Glomerular visceral epithelial cell (primary cell): ENCODE data around the gene CT45A3.
"Not testable (repeated sequence)": the region's sequence is repeated elsewhere in the genome, so short reads cannot be mapped to it uniquely, and the experiment has no call there.

Experiments used
- DNase-seq: peaks from one replicate; pipeline ENCODE4 v3.0.0-alpha.2; 2016; ENCODE audit errors: extremely low spot score

The CT45A3 gene

GRCh38 chrX:135768091-135768490 lies at the start of gene CT45A3:
CT45A3 (minus strand) TSS chrX:135768191; CDS start chrX:135764444, 3,747 bp downstream.
- DNase-seq = not testable (repeated sequence)

DNA sequence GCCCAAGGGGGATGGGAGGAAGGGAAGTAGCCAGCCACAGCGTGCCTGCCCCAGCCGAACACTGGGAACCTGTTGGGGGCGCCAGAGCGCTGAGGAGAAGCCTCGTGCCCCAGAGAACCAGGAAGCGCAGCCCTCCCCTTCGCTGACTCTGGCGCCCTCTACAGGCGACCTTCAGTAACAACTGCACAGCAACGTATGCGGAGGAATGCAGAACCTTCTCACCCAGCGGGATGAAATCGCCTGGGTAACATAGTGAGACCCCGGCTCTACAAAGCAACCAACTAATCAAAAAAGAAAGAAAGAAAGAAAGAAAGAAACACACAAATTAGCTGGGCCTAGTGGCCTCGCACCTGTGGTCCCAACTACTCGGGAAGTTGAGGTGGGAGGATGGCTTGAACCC lies 34.7 kb upstream of the CT45A3 start, which contains the start of gene CT45A6:
Gene CT45A6, minus strand, starts transcription at position 101 of the 400 bp plus-strand sequence. CDS start 3,794 bp downstream, outside the sequence.
- DNase-seq = not testable (repeated sequence)

GRCh38 chrX:135785403-135785802 lies 17.4 kb upstream of the CT45A3 start, which contains the start of gene CT45A5:
CT45A5 (minus strand) TSS chrX:135785503; CDS start chrX:135781729, 3,774 bp downstream.
- DNase-seq = not testable (repeated sequence)

DNA sequence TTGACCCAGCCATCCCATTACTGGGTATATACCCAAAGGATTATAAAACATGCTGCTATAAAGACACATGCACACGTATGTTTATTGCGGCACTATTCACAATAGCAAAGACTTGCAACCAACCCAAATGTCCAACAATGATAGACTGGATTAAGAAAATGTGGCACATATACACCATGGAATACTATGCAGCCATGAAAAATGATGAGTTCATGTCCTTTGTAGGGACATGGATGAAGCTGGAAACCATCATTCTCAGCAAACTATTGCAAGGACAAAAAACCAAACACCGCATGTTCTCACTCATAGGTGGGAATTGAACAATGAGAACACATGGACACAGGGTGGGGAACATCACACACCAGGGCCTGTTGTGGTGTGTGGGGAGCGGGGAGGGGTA lies 23.3 kb downstream of the CT45A3 start:
- DNase-seq = not testable (repeated sequence)

DNA sequence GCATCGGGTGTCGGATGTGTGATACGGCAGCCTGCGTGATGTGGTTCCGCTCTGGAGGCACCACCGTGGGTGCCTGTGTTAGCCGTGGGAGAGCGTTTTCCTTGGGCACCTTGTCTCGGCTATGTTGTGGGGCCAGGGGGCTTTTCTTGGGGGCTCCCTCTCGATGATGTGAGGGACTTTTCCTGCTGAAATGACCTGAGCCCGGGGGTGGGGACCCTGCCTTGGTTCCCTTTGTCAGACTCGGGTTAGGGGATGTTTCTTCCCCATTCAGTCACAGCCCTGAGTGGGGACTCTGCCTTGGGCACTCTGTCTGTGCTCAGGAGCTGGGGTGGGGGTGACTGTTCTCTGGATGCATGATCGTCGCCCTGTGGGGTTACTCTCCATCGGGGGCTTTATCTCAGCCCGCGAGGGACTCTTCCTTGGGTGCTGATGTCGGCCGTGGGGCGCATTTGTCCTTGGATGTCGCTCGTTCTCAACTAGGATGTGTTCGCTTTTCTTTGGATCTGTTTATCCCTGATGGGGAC lies 26.7 kb downstream of the CT45A3 start:
- DNase-seq = no peak

- no peak for DNase-seq
These were observed 27.3 kb downstream of the CT45A3 start for GRCh38 chrX:135740681-135741149.

GRCh38 chrX:135737366-135738071 lies 30.5 kb downstream of the CT45A3 start:
- no peak for DNase-seq

- DNase-seq = not testable (repeated sequence)
These were observed 33.3 kb downstream of the CT45A3 start for GRCh38 chrX:135734666-135735065.

- no peak for DNase-seq
These were observed 54.2 kb downstream of the CT45A3 start for GRCh38 chrX:135713795-135714194.

DNA sequence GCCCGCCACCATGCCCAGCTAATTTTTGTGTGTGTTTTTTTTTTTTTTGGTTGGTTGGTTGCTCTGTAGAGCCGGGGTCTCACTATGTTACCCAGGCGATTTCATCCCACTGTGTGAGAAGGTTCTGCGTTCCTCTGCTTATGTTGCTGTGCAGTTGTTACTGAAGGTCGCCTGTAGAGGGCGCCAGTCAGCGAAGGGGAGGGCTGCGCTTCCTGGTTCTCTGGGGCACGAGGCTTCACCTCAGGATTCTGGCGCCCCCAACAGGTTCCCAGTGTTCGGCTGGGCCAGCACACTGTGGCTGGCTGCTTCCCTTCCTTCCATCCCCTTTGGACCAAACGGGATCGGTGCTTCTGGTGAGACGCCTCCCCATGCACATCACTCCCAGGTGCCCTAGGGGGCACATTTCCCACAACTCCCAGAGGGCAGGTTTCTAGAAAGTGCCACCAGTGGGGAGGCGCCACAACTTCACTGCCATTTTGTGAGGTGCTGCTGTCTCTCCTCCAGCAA lies 54.8 kb downstream of the CT45A3 start, which contains the start of gene CT45A1:
Gene CT45A1, plus strand, starts transcription at position 457 of the 507 bp plus-strand sequence. CDS start 5,302 bp downstream, outside the sequence.
- DNase-seq = not testable (repeated sequence)
